Left colon (tissue), 2 donors: Measurements from ENCODE around the gene MUC5B. TPM values are rescaled to one million over a fixed set of nuclear protein-coding genes. Genes with fewer than 3 reads are reported as not detected.

ENCODE experiments used
- ATAC-seq: fragments of 200-7000 bp; cut with Tn5 transposase; one replicate; pipeline ENCODE4 v1.9.1; 2020; ENCODE audit warnings: mild to moderate bottlenecking, moderate library complexity
- DNase-seq, 2 donors: peaks; one replicate each; pipeline ENCODE4 v3.0.0-alpha.2; 2020
- intact Hi-C, 2 donors: fragments of 100-400 bp; cut with DNase I in 1 of 2; cut with micrococcal nuclease in 1 of 2; formaldehyde crosslinking; loops; one replicate each; pipeline versions ENCODE4 v1.11.2 to v1.14.0; 2022; cut with DNase I, micrococcal nuclease
- total RNA-seq, 2 donors: library from RNA; stranded (reverse); fragmentation: NEBNext Ultra II Directional; extraction: Animal tissue kit (Norgen Biotek cat#: 25700); gene quantifications; one replicate each; pipeline ENCODE4 v1.2.1, GENCODE V29; 2021
- donor health status: DM: no; HTN: no; CAD: no.
- donor health status: DM: yes; HTN: yes; CAD: no.

Gene MUC5B
- total RNA-seq, 2 donors from 2014 or later = 258 to 369 TPM

DNA sequence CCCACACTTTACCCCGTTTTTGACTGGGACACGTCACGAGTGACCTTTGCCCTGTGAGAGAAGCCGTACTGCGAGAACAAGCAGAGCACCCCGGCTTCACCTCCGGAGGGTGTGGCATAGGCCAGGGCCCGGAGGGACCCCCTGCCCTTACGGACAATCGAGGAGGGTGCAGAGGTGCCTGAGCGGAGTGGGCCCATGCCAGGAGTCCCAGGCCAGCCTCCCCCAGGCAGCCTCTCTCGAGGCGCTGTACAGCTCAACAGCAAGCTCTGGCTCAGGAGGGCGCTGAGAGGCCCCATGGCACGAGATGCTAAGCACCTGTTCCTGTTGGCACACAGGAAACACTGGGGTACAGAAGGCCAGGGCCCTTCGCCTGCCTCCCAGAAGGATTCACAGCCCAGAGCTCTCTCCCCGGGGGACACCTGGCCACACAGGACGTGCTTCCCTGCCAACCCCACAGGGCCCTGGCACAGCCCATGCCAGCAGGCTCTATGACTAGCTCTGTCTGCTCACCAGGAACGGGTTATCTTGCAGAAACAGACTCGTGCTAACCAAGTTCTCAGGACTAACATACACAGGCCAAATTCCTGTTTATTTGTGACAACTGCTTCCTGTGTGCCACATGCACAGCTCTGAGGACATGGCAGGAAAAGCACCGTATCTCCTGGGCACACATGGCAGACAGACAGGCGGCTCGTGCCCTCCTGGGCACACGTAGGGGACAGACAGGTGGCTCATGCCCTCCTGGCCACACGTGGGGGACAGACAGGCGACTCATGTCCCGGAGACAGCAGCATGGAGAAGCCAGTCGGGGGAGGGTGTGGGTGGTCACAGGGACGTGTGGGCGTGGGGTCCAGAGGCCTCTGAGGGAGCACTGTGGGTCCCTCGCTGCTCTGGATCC lies 75.0 kb downstream of the MUC5B start:
- DNase-seq (peak in 1 of 2 donors; percentile 32), ATAC-seq (peak; percentile 57)

GRCh38 chr11:1298695-1299492 lies 76.0 kb downstream of the MUC5B start:
- peak; percentile 82 to 86 for DNase-seq
- intact Hi-C loops = no loop called here
- ATAC-seq = peak; percentile 87

More for the DNA sequence above, 75.0 kb downstream of the MUC5B start:
- intact Hi-C loops = no loop called here

- intact Hi-C loops = no loop called here
- no peak for ATAC-seq
- peak in 1 of 2 donors; percentile 11 for DNase-seq
Observed at GRCh38 chr11:1299621-1300020, 76.8 kb downstream of the MUC5B start.

DNA sequence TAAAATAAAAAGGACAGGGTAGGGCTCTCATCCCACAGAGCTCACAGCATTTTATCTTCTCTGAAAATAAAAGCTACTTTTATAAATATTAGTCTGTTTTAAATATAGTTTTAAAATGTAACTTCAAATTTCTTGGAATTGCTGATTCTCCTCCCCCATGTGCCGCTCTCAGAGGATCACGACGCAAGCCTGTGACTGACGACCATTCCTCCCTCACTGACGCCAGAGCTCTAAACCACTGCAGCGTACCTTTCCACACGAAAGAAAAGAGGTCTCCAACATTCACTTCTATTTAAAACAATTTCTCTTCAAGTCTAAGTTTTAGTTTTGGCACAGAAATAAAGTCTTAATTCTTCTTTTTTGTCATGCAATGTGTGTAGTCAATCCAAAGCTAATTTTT lies 77.3 kb downstream of the MUC5B start:
- intact Hi-C loops = no loop called here
- DNase-seq = no peak
- no peak for ATAC-seq

GRCh38 chr11:1300569-1301187 lies 77.8 kb downstream of the MUC5B start:
- no peak for ATAC-seq
- DNase-seq = peak in 1 of 2 donors; percentile 4
- intact Hi-C loops = no loop called here

GRCh38 chr11:1301220-1302000 lies 78.5 kb downstream of the MUC5B start:
- intact Hi-C loops = no loop called here
- ATAC-seq (no peak), DNase-seq (peak in 1 of 2 donors; percentile 3)

- peak in 1 of 2 donors; percentile 6 for DNase-seq
- no peak for ATAC-seq
- intact Hi-C loops = no loop called here
Observed at GRCh38 chr11:1302041-1302460, 79.2 kb downstream of the MUC5B start.

- intact Hi-C loops = no loop called here
- DNase-seq (no peak), ATAC-seq (no peak)
Observed at GRCh38 chr11:1302461-1303125, 79.7 kb downstream of the MUC5B start.

DNA sequence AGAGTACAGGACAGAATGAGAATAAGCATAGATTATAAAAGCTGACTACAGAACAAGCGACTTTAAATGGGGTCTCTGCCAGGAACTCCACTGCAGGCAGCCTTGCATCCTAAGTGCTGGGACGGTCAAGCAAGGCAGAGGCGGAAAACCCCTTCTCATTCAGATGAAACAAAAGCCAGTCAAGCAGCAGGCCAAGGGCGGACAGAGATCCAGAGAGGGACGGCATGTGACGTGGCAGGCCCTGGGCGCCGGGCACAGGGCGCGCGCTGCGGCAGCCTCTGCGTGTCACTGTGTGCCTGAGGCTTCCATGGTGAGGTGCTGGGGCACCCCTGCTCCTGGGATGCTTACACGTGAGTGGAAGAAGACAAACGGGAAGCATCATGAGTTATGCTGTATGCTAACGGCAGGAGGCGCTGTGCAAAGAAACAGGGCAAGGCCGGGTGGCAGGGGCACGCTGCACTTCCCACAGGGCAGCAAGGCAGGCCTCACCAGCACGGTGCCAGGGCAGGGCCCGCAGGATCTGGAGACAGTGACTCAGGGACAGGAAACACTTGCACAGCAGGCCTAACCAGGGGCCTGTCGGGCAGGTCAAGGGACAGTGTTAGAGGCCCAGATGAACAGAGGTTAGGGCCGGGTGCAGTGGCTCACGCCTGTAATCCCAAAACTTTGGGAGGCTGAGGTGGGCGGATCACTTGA lies 80.4 kb downstream of the MUC5B start:
- intact Hi-C loops = no loop called here
- DNase-seq (peak in 1 of 2 donors; percentile 65), ATAC-seq (peak; percentile 40)

DNA sequence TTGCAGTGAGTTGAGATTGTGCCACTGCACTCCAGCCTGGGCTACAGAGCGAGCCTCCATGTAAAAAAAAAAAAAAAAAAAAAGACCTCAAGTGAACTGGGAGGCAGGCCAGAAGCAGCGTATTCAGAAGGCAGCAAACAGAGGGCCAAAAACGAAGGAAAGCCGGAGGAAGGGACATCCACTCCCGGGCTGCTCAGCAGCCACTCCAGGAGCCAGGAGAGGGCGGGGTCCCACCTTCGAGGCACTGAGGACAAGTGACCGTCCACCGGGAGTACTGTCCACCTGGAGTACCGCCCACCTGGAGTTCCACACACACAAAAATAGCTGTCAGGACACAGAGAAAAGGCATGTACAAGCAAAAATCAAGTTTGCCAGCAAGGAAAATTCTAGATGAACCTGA lies 81.1 kb downstream of the MUC5B start:
- DNase-seq (peak in 1 of 2 donors; percentile 48), ATAC-seq (peak; percentile 21)
- intact Hi-C loops = no loop called here

DNA sequence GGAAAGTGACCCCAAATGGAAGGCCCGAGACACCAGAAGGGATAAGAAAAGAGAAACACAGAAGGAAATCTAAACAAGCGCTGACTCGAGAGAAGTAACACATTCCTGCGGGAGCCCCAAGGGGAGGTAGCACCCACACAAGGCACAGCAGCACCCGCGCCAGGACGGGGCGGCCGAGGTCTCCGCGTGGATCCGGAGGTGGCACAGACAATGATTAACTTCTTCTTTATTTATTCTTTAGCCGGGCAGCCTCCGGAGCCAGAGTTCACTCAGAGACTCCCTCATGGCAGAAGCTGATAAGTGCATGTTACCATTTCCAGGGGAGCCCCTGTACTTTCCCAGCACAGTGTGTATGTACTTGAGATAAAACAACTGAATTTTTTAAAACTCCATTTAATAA lies 81.5 kb downstream of the MUC5B start:
- ATAC-seq (peak; percentile 78), DNase-seq (peak in 1 of 2 donors; percentile 65)
- intact Hi-C loops = no loop called here

- DNase-seq = no peak
- ATAC-seq = no peak
- intact Hi-C loops = no loop called here
Observed at GRCh38 chr11:1305063-1305495, 82.2 kb downstream of the MUC5B start.

DNA sequence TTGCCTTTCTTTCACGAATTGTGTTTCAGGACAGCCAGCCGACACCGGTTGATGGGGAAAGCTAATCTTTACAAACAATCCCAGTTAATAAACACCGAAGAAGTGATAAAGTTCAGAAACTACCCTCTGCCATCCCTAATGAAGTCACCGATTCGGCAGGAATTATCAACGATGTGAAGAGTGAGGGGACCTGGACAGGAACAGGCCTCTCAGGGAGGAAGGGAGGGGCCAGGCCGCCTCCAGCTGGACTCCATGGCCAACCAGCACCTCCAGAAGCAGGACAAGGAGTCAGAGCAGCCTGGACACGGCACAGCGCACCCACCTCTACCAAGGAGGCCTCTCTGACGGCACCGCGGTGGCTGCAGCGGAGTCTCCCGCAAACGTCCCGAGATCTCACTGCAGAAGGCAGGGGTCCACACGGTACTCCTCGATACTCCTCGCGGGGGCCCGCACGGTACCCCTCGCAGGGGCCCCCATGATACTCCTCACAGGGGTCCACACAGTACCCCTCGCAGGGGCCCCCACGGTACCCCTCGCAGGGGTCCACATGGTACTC lies 82.7 kb downstream of the MUC5B start:
- intact Hi-C loops = no loop called here
- no peak for DNase-seq
- ATAC-seq = no peak

GRCh38 chr11:1306186-1307162 lies 83.6 kb downstream of the MUC5B start:
- no peak for ATAC-seq
- no peak for DNase-seq
- intact Hi-C loops = no loop called here

DNA sequence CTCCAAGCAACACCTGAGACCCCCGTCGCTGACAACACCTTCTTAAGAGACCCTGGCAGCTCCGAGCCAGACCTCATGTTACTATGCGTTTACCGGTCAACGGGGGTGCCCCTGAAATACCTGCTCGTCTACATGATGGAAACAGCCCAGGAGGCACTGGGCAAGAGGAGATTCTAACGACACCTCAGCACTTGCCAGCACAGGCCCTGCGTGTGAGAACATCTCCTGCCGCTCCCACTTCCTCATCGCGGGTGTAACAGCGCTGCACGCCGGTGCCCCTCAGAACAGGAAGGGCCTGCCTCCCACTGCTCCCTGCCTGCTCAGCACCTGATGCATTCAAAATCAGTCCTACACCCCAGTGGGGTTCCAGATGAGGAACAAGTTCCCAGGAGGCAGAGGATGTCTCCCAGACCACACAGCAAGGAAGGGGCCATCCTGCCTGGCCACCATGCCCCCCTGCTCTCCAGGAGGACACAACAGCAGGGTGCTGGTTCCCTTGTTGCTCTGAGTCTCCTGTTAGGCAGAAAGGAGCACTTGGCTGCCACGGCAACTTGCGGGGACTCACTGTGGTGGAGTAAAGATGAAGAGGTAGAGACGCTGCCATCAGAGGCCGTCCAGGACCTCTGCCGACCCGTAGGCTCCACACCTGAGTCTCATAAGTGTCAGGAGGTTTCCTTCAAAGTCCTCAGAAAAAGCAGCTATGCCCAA lies 84.5 kb downstream of the MUC5B start:
- no peak for ATAC-seq

More for the DNA sequence above, 84.5 kb downstream of the MUC5B start:
- intact Hi-C loops = no loop called here
- DNase-seq = no peak
